Glomerular visceral epithelial cell (primary cell): ENCODE results near the gene ATP5IF1.
A peak's percentile ranks its signal among the peaks of the same experiment; 100 is the strongest.

Experiments used
- DNase-seq: peaks from one replicate; pipeline ENCODE4 v3.0.0-alpha.2; 2016; ENCODE audit errors: extremely low spot score

ATP5IF1 gene

GRCh38 chr1:28235755-28236655, at the start of gene ATP5IF1:
Gene ATP5IF1 (plus strand): TSS chr1:28236124. CDS start chr1:28236184, 60 bp downstream.
- peak; percentile 97 for DNase-seq

- DNase-seq = no peak
Measured at GRCh38 chr1:28190337-28190979, 45.5 kb upstream of the ATP5IF1 start.

- no peak for DNase-seq
Measured at GRCh38 chr1:28190996-28191645, 44.8 kb upstream of the ATP5IF1 start.

DNA sequence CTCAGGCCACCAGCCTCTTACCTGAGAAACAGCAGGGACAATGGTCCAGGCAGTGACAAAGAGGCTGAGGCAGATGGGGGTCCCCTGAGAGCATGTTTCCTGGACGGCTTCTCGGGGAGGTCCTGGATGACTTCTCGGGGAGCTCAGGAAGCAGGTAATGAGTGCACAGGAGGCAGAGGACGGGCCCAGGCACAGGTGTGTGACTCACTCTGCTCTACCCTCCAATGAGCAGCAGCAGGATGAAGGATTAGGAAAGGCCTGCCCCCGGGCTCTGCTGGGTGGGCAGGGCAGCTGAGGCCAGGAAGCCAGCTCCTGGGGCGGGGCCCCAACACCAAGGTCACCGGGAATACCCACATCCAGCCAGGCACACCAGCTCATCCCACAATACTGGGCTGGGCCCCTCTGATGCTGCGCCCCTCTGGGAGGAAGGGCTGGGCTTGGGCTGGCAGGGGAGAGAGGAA, 42.2 kb upstream of the ATP5IF1 start:
- peak; percentile 20 for DNase-seq

DNA sequence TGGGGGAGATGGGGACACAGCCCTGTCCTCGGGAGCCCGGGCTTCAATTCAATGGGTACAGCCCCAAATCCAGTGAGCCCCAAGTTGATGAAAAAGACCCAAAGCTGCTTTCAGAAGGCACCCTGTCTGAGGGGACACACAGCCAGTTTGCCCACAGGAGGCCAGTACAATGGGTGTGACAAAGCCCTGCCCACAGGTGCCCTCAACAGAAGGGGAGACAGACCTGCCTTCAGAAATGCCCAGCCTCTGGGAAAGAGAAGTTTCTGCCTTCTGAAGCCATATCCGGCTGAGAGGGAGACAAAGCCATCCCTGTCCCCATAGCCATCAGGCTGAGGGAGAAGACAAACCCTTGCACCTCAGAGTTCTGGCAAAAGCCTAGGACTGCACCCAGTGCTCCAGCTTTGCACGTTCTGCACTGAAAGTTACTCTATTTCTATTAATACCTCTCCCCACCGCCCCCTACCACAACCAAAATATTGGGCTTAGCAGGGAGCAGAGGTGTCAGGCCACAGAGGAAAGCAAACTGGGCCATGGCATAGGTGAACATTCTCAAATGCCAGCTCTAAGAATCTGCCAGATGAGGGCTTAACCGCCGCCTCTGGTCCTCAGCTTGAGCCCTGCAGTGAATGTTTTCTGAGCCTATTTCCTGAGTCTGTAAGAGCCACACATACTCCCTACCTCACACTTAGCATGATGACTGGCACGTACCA, 41.4 kb upstream of the ATP5IF1 start:
- no peak for DNase-seq

GRCh38 chr1:28195780-28196179, 40.1 kb upstream of the ATP5IF1 start:
- DNase-seq = peak; percentile 33

DNA sequence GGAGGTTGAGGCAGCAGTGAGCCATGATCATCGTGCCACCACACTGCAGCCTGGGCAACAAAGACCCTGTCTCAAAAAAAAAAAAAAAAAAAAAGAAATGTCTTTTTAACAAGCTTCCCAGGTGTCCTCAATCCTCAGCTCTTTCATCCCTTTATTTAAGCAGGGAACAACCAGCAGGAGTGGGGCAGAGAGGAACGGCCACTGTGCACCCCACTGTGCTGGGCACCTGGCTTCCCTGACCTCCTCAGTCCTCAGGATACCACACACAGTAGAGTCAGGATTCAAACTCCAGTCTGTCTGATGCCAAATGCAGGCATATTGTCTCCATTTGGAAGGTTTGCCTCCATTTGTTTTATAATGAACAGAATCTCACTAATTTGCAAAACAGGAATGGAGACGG, 39.6 kb upstream of the ATP5IF1 start:
- no peak for DNase-seq

- DNase-seq = no peak
Measured at GRCh38 chr1:28197682-28198415, 38.1 kb upstream of the ATP5IF1 start.

DNA sequence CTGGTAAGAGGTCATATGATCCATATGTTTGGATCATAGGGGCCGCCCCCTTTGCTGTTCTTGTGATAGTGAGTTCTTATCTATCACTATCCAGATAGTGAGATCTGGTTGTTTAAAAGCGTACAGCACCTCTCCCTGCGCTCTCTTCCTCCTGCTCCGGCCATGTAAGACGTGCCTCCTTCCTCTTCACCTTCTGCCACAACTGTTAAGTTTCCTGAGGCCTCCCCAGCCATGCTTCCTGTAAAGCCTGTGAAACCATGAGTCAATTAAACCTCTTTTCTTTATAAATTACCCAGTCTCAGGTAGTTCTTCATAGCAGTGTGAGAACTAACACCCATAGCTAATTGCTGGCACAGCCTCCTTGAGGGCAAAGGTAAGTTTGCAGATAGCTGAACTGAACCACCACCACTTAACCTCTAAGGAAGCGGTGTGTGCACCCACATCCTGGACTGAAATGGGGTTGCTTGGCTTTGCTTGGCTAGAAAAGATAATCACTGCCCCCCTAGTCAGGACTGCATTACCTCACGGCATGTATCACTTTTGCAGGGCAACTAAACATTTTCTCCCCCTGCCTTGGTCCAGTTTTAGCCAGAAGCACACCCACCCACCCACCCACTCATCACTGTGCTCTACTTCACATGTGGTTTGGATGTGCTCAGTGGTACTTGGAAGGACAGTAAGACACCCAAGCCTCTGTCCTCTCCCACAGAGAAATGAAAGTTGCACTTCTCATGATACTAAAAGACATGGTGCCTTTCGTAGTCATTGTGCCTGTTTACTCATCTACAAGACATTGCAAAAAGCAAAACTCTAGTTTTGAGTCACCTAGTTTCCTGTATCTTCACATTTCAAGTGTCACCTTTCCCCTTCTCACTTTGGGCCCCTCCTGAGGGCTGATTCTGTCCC, 36.3 kb upstream of the ATP5IF1 start:
- DNase-seq = no peak

DNA sequence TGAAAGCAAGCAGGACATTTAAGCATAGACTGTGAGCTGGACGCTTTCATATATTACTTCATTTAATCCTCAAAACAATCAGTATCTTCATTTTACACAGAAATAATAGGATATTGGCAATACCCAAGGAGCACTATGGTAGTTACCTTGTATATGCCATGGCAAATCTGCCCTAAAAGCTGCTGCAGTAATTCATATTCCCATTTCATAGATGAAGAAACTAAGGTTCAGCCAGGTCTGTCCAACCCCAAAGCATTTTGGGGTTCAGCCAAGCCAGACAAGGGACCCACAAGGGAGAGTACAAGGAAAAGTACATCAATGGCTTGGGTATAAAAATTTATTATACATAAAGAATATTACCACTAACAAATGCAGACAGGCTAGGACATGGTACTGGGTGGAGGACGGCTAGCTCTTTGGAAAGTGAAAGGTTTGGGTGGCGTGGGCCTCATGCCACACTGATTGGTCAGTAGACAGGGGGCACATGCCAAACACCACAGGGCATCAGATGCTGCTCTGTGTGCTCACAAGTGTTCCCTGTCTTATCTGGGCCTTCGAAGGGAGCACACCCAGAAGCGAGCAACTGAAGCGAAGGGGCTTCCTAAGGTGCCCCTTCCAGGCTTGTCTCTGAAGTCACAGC, 35.6 kb upstream of the ATP5IF1 start:
- no peak for DNase-seq

GRCh38 chr1:28205243-28205642, 30.7 kb upstream of the ATP5IF1 start:
- DNase-seq = no peak

DNA sequence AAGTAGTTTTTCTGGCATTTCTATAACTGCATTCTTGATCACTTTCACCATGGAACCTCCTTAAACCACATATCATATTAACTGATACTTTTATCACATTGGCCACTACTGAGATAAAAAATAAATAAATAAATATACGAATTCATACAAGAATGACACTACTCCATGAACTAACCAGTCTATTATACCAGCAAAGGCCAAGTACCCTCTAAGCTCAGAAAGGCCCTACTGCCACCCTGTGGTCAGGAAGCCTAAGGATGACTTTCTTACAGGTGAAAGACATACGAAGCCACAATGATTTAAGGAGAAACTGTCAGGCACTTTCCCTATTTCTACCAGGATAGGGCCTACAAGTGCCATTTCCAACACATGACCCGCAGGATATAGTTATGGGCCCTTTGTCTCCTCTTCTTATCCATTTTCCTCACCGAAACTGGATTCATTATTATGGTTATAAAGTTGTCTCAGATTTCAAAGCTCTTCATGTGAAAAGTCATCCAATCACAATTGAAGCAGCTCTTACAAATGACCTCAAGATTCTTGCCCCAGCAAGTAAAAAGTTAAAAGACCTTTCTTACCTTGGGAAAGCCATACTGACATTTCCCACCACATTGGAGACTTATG, 27.0 kb upstream of the ATP5IF1 start:
- DNase-seq = peak; percentile 68

- no peak for DNase-seq
Measured at GRCh38 chr1:28209700-28210099, 26.2 kb upstream of the ATP5IF1 start.

GRCh38 chr1:28213315-28213714, 22.6 kb upstream of the ATP5IF1 start:
- DNase-seq = no peak

GRCh38 chr1:28229089-28229488, 6.8 kb upstream of the ATP5IF1 start:
- DNase-seq = no peak

DNA sequence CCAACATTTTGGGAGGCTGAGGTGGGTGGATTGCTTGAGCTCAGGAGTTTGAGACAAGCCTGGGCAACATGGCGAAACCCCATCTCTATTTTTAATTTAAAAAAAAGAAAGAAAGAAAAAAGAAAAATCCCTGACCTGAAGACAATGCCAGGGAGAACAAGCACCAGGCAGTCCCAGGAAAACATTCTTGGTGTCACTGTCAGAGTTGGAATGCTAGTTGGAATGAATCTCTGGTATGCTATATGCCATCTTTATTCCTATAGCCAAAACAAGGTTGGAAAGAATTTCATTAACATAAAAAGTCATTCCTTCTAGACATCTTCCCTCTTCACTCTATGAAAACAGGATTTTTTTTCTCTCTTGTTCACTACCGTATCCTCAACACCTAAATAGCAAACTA, 5.9 kb upstream of the ATP5IF1 start:
- no peak for DNase-seq

- DNase-seq = peak; percentile 90
Measured at GRCh38 chr1:28232558-28233263, 3.2 kb upstream of the ATP5IF1 start, which contains the start of gene DNAJC8. Gene DNAJC8 (minus strand): TSS chr1:28233029. CDS start chr1:28232998, 31 bp downstream.

- DNase-seq = no peak
Measured at GRCh38 chr1:28233264-28233606, 2.7 kb upstream of the ATP5IF1 start.
